Measurements from ENCODE around the gene DNAJB12.
A peak's percentile ranks its signal among the peaks of the same experiment; 100 is the strongest.
"Not testable (repeated sequence)": the region's sequence is repeated elsewhere in the genome, so short reads cannot be mapped to it uniquely, and the experiment has no call there.

The DNAJB12 gene

GRCh38 chr10:72315611-72316385 lies 38.9 kb downstream of the DNAJB12 start:
- no peak for DNase-seq

- DNase-seq, result no peak
Measured at GRCh38 chr10:72315054-72315453, 39.7 kb downstream of the DNAJB12 start.

DNA sequence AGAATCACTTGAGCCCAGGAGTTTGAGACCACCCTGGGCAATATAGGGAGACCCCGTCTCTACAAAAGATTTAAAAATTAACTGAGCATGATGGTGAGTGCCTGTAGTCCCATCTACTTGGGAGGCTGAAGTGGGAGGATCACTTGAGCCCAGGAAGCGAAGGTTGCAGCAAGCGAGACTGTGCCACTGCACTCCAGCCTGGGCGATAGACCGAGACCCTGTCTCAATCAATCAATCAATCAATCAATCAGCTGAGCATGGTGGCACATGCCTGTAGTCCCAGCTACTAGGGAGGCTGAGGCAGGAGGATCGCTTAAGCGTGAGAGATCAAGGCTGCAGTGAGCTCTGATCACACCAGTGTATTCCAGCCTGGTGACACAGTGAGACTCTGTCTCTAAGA lies 40.5 kb downstream of the DNAJB12 start:
- no peak for DNase-seq

- DNase-seq, result no peak
Measured at GRCh38 chr10:72312865-72313391, 41.8 kb downstream of the DNAJB12 start.

DNA sequence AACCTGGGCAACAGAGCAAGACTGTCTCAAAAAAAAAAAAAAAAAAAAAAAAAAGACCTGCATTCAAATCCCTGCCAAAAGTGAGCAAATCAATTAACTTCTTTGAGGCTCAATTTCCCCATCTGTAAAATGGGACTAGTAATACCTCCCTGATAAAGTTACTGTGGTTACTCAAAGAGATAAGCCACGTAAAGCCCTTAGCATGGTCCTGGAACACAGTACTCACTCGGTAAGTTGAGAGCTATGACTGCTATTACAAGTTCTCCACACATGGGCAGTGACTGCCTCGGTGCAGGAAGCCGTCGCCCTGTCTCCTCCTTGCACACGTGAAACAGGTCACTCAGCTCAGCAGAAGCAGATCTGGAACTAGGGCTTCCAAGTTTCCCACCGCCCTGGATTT lies 43.1 kb downstream of the DNAJB12 start:
- DNase-seq, result no peak

DNA sequence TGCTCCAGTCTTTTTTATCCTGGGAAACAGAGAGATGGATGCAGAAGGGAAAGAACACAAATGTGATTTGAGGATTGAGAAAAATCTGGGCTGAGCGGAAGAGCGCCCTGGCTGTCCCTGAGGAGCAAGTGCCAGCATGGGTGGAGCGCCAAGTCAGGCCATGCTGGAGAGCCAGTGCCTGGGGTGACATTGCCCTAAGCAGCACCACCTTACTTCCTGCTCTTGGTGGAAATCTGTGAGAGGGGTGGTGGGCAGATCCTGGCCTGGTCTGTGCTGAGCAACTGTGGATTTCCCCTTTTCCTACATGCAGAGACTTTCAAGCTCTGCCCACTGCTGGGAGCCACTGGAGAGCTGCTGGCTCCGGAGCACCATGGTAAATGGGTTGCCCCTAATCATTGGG lies 44.1 kb downstream of the DNAJB12 start:
- DNase-seq, result no peak

DNA sequence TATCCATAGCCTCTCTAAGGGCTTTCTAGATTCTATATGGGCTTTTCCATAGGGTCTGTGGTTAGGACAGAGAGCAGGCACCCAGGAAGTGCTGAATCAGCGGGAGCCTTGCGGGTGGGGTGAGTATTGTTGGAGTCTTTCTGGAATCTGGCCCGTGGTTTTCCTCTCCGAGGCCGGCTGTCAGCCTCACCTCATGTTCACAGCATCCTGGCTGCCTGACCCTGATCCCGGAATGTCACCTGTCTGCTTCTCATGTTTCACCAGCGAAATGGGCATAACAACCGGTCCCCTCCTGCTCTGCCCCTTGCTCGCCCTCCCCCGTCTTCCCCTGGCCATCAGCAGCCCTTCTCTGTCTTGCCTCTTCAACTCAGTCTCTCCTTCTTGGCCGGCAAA lies 44.5 kb downstream of the DNAJB12 start:
- DNase-seq, result no peak

GRCh38 chr10:72309290-72310240 lies 45.2 kb downstream of the DNAJB12 start:
- no peak for DNase-seq

- peak in 1 of 5 donors; percentile 48 for DNase-seq
Measured at GRCh38 chr10:72308320-72308987, 46.3 kb downstream of the DNAJB12 start.

DNA sequence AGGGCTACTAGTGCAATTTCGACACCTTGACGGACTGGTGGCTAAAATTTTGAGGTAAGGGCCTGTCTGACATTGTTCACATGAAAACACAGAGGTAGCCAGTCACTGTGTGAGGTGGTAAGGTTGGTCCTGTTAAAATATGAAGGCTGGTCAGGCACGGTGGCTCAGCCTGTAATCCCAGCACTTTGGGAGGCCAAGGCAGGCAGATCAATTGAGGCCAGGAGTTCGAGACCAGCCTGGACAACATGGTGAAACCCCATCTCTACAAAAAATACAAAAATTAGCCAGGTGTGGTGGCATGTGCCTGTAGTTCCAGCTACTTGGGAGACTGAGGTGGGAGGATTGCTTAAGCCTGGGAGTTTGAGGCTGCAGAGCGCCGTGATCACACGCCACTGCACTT lies 47.0 kb downstream of the DNAJB12 start:
- DNase-seq, result not testable (repeated sequence)

GRCh38 chr10:72306215-72306760 lies 48.4 kb downstream of the DNAJB12 start:
- DNase-seq, result no peak

DNA sequence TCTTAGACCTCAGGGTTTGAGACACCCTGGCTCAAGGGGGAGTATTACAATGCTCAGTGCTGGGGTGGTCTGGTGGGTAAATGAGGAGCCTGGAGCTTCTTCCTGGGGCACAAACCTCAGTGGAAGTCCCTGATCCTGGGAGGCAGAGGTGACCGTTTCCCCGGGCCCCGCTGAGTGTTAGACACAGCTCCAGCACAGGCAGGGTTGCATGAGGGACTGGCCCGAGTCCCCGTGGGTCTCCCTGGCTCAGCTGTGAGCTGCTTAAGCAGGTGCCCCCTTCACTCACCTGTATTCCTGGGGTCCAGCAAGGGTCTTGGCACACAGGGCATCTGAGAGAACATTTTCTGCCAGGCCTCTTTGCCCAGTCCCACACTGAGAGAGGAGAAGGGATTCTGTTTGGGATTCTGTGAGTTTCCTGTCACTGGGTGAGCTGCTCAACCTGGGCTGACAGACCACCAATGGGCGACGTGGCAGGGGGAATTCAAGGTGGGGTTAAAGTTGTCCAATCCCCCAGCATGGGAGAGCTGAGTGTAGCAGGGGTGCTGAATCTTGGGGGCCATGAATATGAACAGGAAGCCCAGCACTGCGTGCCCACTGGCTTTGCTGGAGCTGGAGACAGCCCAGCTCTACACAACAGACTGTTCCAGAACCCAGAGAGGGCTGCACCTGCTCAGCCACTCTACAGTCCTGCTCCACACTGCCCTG lies 51.1 kb downstream of the DNAJB12 start:
- no peak for DNase-seq

- no peak for DNase-seq
Measured at GRCh38 chr10:72298592-72299519, 55.9 kb downstream of the DNAJB12 start.

GRCh38 chr10:72297805-72298591 lies 56.7 kb downstream of the DNAJB12 start:
- DNase-seq, result peak; percentile 79 to 97 (median 83)

DNA sequence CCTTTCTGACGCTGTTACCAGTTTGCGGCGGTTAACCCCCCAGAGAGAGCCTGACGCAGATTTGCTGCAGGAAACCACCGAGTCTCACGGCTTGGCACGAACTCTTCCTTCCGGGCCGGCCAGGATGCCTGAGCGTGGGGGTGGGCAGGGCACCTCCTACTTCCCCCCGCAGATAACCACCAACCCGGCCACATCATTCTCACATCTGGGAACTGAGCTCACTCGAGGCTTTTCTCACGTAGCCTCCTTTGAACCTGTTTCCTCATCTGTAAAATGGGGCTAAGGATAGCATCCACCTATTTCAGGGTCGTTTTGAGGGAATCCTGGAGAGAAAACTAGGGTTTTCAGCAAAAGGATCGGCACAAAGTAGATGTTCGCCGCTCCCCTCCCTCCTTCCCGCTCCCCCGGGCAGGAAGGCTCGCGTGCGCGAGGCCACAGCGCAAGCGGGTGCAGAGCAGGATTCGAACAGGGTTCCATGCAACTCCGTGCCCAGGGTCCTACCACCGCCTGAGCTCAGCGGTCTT lies 57.4 kb downstream of the DNAJB12 start:
- DNase-seq, result peak; percentile 87 to 99 (median 93)

- not testable (repeated sequence) for DNase-seq
Measured at GRCh38 chr10:72296829-72297280, 57.9 kb downstream of the DNAJB12 start.

DNA sequence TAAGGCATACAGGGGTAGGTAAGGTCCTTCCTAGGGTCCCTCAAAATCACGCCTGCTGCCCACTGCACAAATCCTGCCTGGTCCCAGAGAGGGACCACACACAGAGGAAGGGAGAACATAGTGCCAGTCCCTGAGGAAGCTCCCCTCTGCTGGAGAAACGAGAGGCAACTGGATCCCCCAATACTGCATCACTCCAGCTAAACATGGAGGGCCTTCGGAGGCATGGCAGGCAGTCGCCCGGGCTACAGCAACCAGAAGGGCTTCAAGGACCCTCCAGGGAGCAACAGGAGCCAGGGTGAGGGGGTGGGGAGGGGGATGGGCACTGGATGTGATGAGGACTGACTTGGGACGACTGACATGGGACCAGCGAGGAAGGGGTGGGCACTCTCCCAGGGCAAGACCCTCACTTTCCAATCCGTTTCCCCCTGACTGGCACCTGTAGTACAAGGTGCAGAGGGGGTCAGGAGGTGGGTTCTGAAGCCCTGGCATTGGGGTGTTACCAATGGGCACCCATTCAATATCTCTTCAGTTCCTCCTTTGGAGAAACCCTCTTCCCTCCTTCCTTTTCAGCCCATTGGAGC lies 59.3 kb downstream of the DNAJB12 start:
- no peak for DNase-seq

- peak in 1 of 5 donors; percentile 69 for DNase-seq
Measured at GRCh38 chr10:72292223-72292691, 62.5 kb downstream of the DNAJB12 start.

DNA sequence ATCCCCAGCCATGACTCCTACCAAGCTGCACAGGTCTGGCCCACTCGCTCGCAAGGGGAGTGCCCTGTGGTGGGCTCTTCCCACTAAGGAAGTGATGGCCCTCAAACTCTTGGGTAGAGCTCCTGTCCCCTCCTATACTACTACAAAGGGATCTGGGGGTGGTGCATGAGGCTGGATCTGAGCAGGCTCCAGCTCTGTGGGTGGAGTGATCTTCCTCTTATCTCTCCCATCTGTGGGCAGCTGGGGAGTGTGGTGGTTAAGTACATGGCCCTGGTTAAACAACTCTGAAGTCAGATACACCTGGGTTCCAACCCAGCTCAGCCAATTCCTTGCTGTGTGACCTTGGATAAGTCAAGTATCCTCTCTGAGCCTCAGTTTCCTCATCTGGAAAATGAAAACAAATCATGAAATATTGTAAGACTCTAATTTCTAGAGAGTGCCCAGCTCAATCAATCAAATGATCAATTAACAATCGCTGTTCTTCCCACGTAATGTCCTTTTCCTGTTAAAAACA lies 63.6 kb downstream of the DNAJB12 start:
- DNase-seq, result peak in 3 of 5 donors; percentile 40 to 62 (median 44)
